Bronchial epithelial cell (primary cell): ENCODE measurements around the gene SLC35C1. TPM values are rescaled to one million over a fixed set of nuclear protein-coding genes. Genes with fewer than 3 reads are reported as not detected.
A peak's percentile ranks its signal among the peaks of the same experiment; 100 is the strongest.

Experiments used
- DNase-seq: peaks from one replicate; pipeline ENCODE4 v3.0.0-alpha.2; 2010; ENCODE audit warnings: low read depth
- FAIRE-seq: peaks from 2 replicates; lab custom pipeline; 2011; peaks lifted over from hg19 to GRCh38; lab: Jason Lieb, UNC
- H3K27me3 ChIP-seq: 2 replicates; pipeline ENCODE4 v1.5.1; 2011; ENCODE audit warnings: low read length; ENCODE audit not compliant: control insufficient read depth, insufficient read depth
- H3K36me3 ChIP-seq: 2 replicates; pipeline ENCODE4 v1.5.1; 2011; ENCODE audit warnings: low read length; ENCODE audit not compliant: control insufficient read depth, insufficient read depth
- H3K4me3 ChIP-seq: 2 replicates; pipeline ENCODE4 v1.5.1; 2011; ENCODE audit warnings: mild to moderate bottlenecking, low read depth, low read length, control low read depth
- total RNA-seq: library from RNA; depleted of rRNA; stranded (reverse); fragments of >200 nt; gene quantifications from 2 replicates; pipeline ENCODE4 v1.2.1, GENCODE V29; 2014
- TF ChIP-seq, protein P1 (sequence below): IDR thresholded peaks from 2 replicates; pipeline ENCODE4 v1.5.1; 2011; ENCODE audit warnings: mild to moderate bottlenecking, moderate library complexity, low read length, control low read depth, inconsistent platforms; ENCODE audit not compliant: insufficient read depth, severe bottlenecking

The SLC35C1 gene
- total RNA-seq, 1 donor from 2014 or later, result 7.6 TPM

- H3K36me3 ChIP-seq, result peaks cover 3% of the 10 kb centered on the region
- FAIRE-seq, result no peak
- H3K27me3 ChIP-seq, result no peaks in the 10 kb centered on the region
- DNase-seq, result no peak
- TF ChIP-seq, protein P1, sequence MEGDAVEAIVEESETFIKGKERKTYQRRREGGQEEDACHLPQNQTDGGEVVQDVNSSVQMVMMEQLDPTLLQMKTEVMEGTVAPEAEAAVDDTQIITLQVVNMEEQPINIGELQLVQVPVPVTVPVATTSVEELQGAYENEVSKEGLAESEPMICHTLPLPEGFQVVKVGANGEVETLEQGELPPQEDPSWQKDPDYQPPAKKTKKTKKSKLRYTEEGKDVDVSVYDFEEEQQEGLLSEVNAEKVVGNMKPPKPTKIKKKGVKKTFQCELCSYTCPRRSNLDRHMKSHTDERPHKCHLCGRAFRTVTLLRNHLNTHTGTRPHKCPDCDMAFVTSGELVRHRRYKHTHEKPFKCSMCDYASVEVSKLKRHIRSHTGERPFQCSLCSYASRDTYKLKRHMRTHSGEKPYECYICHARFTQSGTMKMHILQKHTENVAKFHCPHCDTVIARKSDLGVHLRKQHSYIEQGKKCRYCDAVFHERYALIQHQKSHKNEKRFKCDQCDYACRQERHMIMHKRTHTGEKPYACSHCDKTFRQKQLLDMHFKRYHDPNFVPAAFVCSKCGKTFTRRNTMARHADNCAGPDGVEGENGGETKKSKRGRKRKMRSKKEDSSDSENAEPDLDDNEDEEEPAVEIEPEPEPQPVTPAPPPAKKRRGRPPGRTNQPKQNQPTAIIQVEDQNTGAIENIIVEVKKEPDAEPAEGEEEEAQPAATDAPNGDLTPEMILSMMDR, result no peak
- peak overlapping the region; percentile 97 for H3K4me3 ChIP-seq
Measured at GRCh38 chr11:45848654-45849081, 43.7 kb downstream of the SLC35C1 start.

DNA sequence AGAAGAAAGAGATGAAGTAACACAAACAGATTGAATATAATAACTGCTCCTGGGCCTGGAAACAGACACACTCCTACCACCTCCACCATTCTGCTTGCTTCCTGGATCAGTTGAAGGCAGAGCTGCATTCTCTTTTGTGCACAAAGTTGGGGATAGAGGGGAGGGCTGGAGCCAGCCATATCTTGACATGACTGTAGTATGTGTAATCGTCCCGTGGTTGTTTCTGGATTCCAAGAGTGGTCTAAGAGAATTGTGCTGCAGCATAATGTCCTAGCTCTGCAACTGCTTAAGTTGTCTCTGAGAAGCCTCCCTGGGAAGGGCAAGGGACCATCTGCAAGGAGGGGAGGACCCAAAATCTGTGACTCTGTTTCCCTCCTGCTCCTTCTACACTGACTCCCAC, 45.5 kb downstream of the SLC35C1 start:
- H3K4me3 ChIP-seq, result no peak overlapping the region
- FAIRE-seq, result no peak
- TF ChIP-seq, protein P1, result no peak
- peaks cover 3% of the 10 kb centered on the region for H3K36me3 ChIP-seq
- no peaks in the 10 kb centered on the region for H3K27me3 ChIP-seq
- DNase-seq, result no peak

- DNase-seq, result no peak
Measured at GRCh38 chr11:45851228-45851627, 46.3 kb downstream of the SLC35C1 start.

DNA sequence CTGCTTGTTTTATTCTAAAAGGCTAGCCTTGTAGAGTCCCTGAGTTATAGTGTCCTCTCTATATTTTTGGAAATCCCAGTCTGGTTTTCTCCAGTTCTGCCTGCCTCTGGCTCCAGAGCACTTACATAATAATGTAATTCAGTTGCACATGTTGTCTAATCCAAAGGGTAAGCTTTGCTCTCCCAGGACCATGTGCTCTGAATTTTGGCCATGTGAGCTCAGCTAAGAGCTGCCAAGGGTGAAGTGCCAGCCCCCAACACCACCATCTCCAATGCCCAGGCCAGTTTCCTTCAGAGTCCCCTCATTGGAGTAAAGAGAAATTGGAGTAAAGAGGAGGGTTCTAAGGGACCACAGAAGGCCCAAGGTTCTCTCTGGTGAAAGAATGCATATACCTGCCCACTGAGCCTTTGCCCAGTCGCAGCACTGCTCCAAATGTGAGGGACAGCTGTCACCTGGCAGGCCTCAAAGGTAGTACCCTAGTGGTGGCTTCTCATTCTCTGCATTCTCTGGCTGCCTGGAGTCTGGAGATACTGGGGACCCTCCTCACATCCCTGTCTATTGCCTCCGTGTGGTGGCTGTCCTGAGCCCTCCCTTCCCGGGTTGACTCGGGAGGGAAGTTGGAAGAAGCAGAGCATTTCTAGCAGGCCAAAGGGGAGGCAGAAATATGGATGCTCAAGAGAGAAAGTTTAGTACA, 47.2 kb downstream of the SLC35C1 start:
- no peaks in the 10 kb centered on the region for H3K27me3 ChIP-seq
- DNase-seq, result no peak
- no peak for FAIRE-seq

More at GRCh38 chr11:45851228-45851627, 46.3 kb downstream of the SLC35C1 start:
- Histone ChIP-seq H3K4me3 (no peak overlapping the region), H3K27me3 (no peaks in the 10 kb centered on the region), H3K36me3 (peaks cover 3% of the 10 kb centered on the region)
- TF ChIP-seq, protein P1, result no peak
- no peak for FAIRE-seq

GRCh38 chr11:45852712-45853101, 47.8 kb downstream of the SLC35C1 start:
- Histone ChIP-seq H3K27me3 (no peaks in the 10 kb centered on the region), H3K36me3 (peaks cover 3% of the 10 kb centered on the region), H3K4me3 (no peak overlapping the region)
- TF ChIP-seq, protein P1, result no peak
- DNase-seq (no peak), FAIRE-seq (no peak)

More for the DNA sequence above, 47.2 kb downstream of the SLC35C1 start:
- no peak overlapping the region for H3K4me3 ChIP-seq
- peaks cover 3% of the 10 kb centered on the region for H3K36me3 ChIP-seq
- TF ChIP-seq, protein P1, result no peak
